ENCODE results near the gene NUDT2. TPM values are rescaled to one million over a fixed set of nuclear protein-coding genes. Genes with fewer than 3 reads are reported as not detected.
A peak's percentile ranks its signal among the peaks of the same experiment; 100 is the strongest.

Gene NUDT2
- total RNA-seq, 1 donor from 2014 or later: 12.8 TPM

GRCh38 chr9:34380034-34380510, 50.7 kb downstream of the NUDT2 start:
- no peaks in the 10 kb centered on the region for H3K79me2 ChIP-seq (ENCODE audit: insufficient read depth, low read length)
- H3K9ac ChIP-seq (ENCODE audit: low read length): no peak overlapping the region
- H2AFZ ChIP-seq (ENCODE audit: low read depth, low read length): peak overlapping the region; percentile 73
- no peaks in the 10 kb centered on the region for H3K36me3 ChIP-seq (ENCODE audit: insufficient read depth, low read length)
- peak overlapping the region; percentile 96 for H3K4me2 ChIP-seq (ENCODE audit: low read length)
- Mint-ChIP-seq H3K27me3 (ENCODE audit: low read depth, unreplicated experiment) (peaks cover 46% of the 10 kb centered on the region), H3K4me1 (ENCODE audit: low read depth, unreplicated experiment) (peaks cover 9% of the 10 kb centered on the region), H3K4me3 (ENCODE audit: unreplicated experiment) (peak overlapping the region; percentile 74), H3K27ac (ENCODE audit: unreplicated experiment) (no peak overlapping the region), H3K36me3 (ENCODE audit: low read depth, unreplicated experiment) (peaks cover 18% of the 10 kb centered on the region), H3K9me3 (ENCODE audit: unreplicated experiment) (peaks cover 5% of the 10 kb centered on the region)
- no peak for DNase-seq (ENCODE audit: low read depth)
- no peak overlapping the region for H3K27ac ChIP-seq (ENCODE audit: low read depth, low read length)
- H3K27me3 ChIP-seq (ENCODE audit: insufficient read depth, low read length): peaks cover 7% of the 10 kb centered on the region
- no peak for FAIRE-seq
- no peaks in the 10 kb centered on the region for H3K9me3 ChIP-seq (ENCODE audit: insufficient read depth, low read depth, low read length)
- TF ChIP-seq EZH2 (IDR thresholded peaks at IDR 0.05; ENCODE audit: insufficient read depth, low read length): no peak
- TF ChIP-seq, protein P1, sequence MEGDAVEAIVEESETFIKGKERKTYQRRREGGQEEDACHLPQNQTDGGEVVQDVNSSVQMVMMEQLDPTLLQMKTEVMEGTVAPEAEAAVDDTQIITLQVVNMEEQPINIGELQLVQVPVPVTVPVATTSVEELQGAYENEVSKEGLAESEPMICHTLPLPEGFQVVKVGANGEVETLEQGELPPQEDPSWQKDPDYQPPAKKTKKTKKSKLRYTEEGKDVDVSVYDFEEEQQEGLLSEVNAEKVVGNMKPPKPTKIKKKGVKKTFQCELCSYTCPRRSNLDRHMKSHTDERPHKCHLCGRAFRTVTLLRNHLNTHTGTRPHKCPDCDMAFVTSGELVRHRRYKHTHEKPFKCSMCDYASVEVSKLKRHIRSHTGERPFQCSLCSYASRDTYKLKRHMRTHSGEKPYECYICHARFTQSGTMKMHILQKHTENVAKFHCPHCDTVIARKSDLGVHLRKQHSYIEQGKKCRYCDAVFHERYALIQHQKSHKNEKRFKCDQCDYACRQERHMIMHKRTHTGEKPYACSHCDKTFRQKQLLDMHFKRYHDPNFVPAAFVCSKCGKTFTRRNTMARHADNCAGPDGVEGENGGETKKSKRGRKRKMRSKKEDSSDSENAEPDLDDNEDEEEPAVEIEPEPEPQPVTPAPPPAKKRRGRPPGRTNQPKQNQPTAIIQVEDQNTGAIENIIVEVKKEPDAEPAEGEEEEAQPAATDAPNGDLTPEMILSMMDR (IDR thresholded peaks at IDR 0.05; ENCODE audit: insufficient read depth, low read depth, low read length): no peak
- H4K20me1 ChIP-seq (ENCODE audit: insufficient read depth, low read length): no peaks in the 10 kb centered on the region
- peaks cover 12% of the 10 kb centered on the region for H3K4me1 ChIP-seq (ENCODE audit: insufficient read depth, low read length)
- no peak overlapping the region for H3K4me3 ChIP-seq (ENCODE audit: insufficient read depth, low read depth, low read length)

DNA sequence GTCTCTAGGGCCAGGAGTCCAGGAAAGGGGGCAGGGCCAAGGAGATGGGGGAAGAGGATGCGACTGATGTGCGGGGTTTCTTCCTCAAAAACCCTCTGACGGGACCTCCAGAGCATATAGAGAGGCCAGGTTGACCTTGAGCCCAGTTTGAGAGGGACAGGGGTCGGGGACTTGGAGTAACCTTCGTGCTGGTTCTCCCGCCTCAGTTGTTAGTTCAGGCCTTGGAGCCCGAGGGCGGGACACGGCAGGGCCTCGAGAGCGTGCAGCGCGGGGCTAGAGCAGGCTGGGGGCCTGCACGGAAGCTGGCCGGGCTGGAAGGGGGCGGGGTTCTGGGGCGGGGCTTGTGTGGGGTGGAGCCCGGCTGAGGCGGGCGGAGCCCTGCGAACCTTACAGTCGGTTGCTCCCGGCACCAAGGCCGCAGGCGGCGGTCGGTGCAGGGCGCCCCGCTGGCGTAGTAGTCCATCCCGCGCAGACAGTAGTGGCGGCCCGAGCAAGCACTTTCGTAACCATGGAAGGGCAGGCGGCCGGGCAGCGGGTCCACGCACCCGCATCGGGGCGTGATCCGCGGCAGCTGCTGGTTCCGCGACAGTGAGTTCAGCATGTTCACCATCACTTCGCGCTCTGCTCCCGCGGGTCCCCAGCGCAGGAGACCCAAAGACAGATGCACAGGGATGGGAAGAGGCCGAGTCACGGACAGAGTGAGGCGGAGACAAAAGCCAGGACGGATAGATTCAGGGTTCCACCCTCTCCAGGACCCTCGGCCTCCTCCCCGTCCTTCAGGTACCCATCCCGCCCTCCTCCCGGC, 51.3 kb downstream of the NUDT2 start:
- H3K9ac ChIP-seq (ENCODE audit: low read length): peak overlapping the region; percentile 74

More for the DNA sequence above, 51.3 kb downstream of the NUDT2 start:
- no peaks in the 10 kb centered on the region for H3K9me3 ChIP-seq (ENCODE audit: insufficient read depth, low read depth, low read length)
- Mint-ChIP-seq H3K4me1 (ENCODE audit: low read depth, unreplicated experiment) (peaks cover 4% of the 10 kb centered on the region), H3K36me3 (ENCODE audit: low read depth, unreplicated experiment) (peaks cover 18% of the 10 kb centered on the region), H3K4me3 (ENCODE audit: unreplicated experiment) (peak overlapping the region; percentile 74), H3K27ac (ENCODE audit: unreplicated experiment) (no peak overlapping the region), H3K27me3 (ENCODE audit: low read depth, unreplicated experiment) (peaks cover 49% of the 10 kb centered on the region), H3K9me3 (ENCODE audit: unreplicated experiment) (peaks cover 5% of the 10 kb centered on the region)
- H3K4me2 ChIP-seq (ENCODE audit: low read length): peak overlapping the region; percentile 96
- H3K36me3 ChIP-seq (ENCODE audit: insufficient read depth, low read length): no peaks in the 10 kb centered on the region
- no peaks in the 10 kb centered on the region for H3K79me2 ChIP-seq (ENCODE audit: insufficient read depth, low read length)
- H3K4me1 ChIP-seq (ENCODE audit: insufficient read depth, low read length): peaks cover 12% of the 10 kb centered on the region
- DNase-seq (ENCODE audit: low read depth) (peak; percentile 44), FAIRE-seq (no peak)
- H3K4me3 ChIP-seq (ENCODE audit: insufficient read depth, low read depth, low read length): peak overlapping the region; percentile 61
- peaks cover 7% of the 10 kb centered on the region for H3K27me3 ChIP-seq (ENCODE audit: insufficient read depth, low read length)
- no peaks in the 10 kb centered on the region for H4K20me1 ChIP-seq (ENCODE audit: insufficient read depth, low read length)
- TF ChIP-seq, protein P1 (IDR thresholded peaks at IDR 0.05; ENCODE audit: insufficient read depth, low read depth, low read length): no peak
- TF ChIP-seq EZH2 (IDR thresholded peaks at IDR 0.05; ENCODE audit: insufficient read depth, low read length): no peak
- no peak overlapping the region for H3K27ac ChIP-seq (ENCODE audit: low read depth, low read length)
- peak overlapping the region; percentile 96 for H2AFZ ChIP-seq (ENCODE audit: low read depth, low read length)
